ENCODE measurements around the gene CCND3. TPM values are rescaled to one million over a fixed set of nuclear protein-coding genes. Genes with fewer than 3 reads are reported as not detected.

CCND3 gene
- total and polyA plus RNA-seq, 2 of the 8 experiments (the other 6 are each of a cell fraction or from before 2014, with no cell fraction given), result 30.6 to 32.9 TPM

- Histone ChIP-seq H3K9ac (replicated peaks in 1 of 4; ENCODE audit: extremely low read depth in 1 of 4, low read depth in 3 of 4, low read length in 3 of 4) (no peak overlapping the region), H4K5ac (ENCODE audit: insufficient read length, low read depth, low read length) (no peak overlapping the region), H3K79me2 (ENCODE audit: control insufficient read depth in 1 of 2, insufficient read depth in 2 of 2, low read length in 2 of 2) (no peaks in the 10 kb centered on the region), H2BK20ac (ENCODE audit: low read length) (no peak overlapping the region), H3K27ac (ENCODE audit: low read depth, low read length) (no peak overlapping the region), H3K18ac (ENCODE audit: extremely low read depth, low read length) (no peak overlapping the region), H2BK12ac (ENCODE audit: low read depth, low read length) (no peak overlapping the region), H3K4me3 (ENCODE audit: extremely low read depth in 1 of 4, insufficient read depth in 2 of 4, low read depth in 3 of 4, low read length in 4 of 4) (no peak overlapping the region), H2BK15ac (ENCODE audit: low read length) (no peak overlapping the region), H3K27me3 (replicated peaks in 1 of 4; ENCODE audit: control insufficient read depth in 3 of 4, extremely low read depth in 1 of 4, insufficient read depth in 3 of 4, low read length in 3 of 4) (no peaks in the 10 kb centered on the region), H3K14ac (ENCODE audit: insufficient read length) (no peak overlapping the region), H3K56ac (replicated peaks; ENCODE audit: insufficient read length, low read depth, low read length) (no peak overlapping the region), H3K36me3 (ENCODE audit: control insufficient read depth in 2 of 4, insufficient read depth in 4 of 4, low read length in 3 of 4) (no peaks in the 10 kb centered on the region), H2BK120ac (replicated peaks; ENCODE audit: low read depth, low read length) (no peak overlapping the region), H2BK5ac (ENCODE audit: low read depth, low read length) (no peak overlapping the region), H3K23ac (ENCODE audit: insufficient read length) (no peak overlapping the region), H4K20me1 (replicated peaks in 1 of 2; ENCODE audit: control insufficient read depth in 1 of 2, insufficient read depth in 2 of 2, low read length in 2 of 2) (no peaks in the 10 kb centered on the region), H3K4me1 (replicated peaks in 1 of 4; ENCODE audit: control insufficient read depth in 3 of 4, insufficient read depth in 4 of 4, low read length in 3 of 4) (peaks cover 0 to 3% (median 0%) of the 10 kb centered on the region in 4 experiments; a peak in 1 of 7 replicates), H3K9me3 (ENCODE audit: insufficient read depth in 2 of 2, low read depth in 1 of 2, low read length in 1 of 2) (no peaks in the 10 kb centered on the region), H3K4ac (replicated peaks; ENCODE audit: insufficient read length, low read depth, low read length) (no peak overlapping the region), H2AK5ac (ENCODE audit: low read depth, low read length) (no peak overlapping the region), H3K79me1 (ENCODE audit: low read depth, low read length) (no peaks in the 10 kb centered on the region), H3K23me2 (ENCODE audit: low read depth, low read length) (no peaks in the 10 kb centered on the region), H4K91ac (replicated peaks; ENCODE audit: insufficient read length, low read length) (no peak overlapping the region), H3K4me2 (ENCODE audit: insufficient read depth in 1 of 2, low read depth in 2 of 2, low read length in 2 of 2) (no peak overlapping the region), H4K8ac (ENCODE audit: extremely low read depth, insufficient read depth, low read length) (no peak overlapping the region), H2AFZ (ENCODE audit: low read length) (no peak overlapping the region)
- ChIA-PET POLR2A (ENCODE audit: partially characterized antibody) (no interaction called here), CTCF (ENCODE audit: partially characterized antibody) (interaction anchor here (2.2 to 2.3 kb wide), 2 partner anchors 71 to 186 kb away, joined by 5 to 9 read pairs; partner anchors contain the start of gene TOMM6)
- WGBS, 2 experiments (ENCODE audit: extremely low coverage in 1 of 2, insufficient coverage in 1 of 2, insufficient read length in 1 of 2, insufficient replicate concordance in 2 of 2, low coverage in 1 of 2, low lambda C conversion rate in 2 of 2, missing lambda C conversion rate in 1 of 2), result 86% methylated on average over 2 of the region's 2 CpGs; no CpG with 5 or more reads in 1 of the 2 experiments
- FAIRE-seq, result no peak
- no peak for DNase-seq (ENCODE audit: low read depth in 1 of 2, low spot score in 2 of 2)
- TF ChIP-seq EP300 (IDR thresholded peaks at IDR 0.05; ENCODE audit: borderline replicate concordance in 1 of 2, low read depth in 2 of 2, low read length in 2 of 2) (no peak), SRF (IDR thresholded peaks at IDR 0.05; ENCODE audit: low read depth, low read length) (no peak), CTBP2 (IDR thresholded peaks at IDR 0.05; ENCODE audit: borderline replicate concordance, insufficient read depth, insufficient read length, low read length) (no peak), POU5F1 (IDR thresholded peaks at IDR 0.05; ENCODE audit: low read depth, low read length) (no peak), CTCF (IDR thresholded peaks at IDR 0.05; ENCODE audit: control extremely low read depth in 1 of 3, insufficient read depth in 1 of 3, low read depth in 1 of 3, low read length in 3 of 3) (no peak), KDM4A (IDR thresholded peaks at IDR 0.05; ENCODE audit: low read depth, low read length, severe bottlenecking) (no peak), TEAD4 (IDR thresholded peaks at IDR 0.05; ENCODE audit: low read depth, low read length) (no peak), YY1 (IDR thresholded peaks at IDR 0.05; ENCODE audit: low read depth, low read length) (no peak), KDM1A (IDR thresholded peaks at IDR 0.05; ENCODE audit: borderline replicate concordance, low read length) (no peak), CBX5 (IDR thresholded peaks at IDR 0.05; ENCODE audit: low read depth, low read length) (no peak), BACH1 (IDR thresholded peaks at IDR 0.05; ENCODE audit: low read length) (no peak), EGR1 (IDR thresholded peaks at IDR 0.05; ENCODE audit: borderline replicate concordance, low read depth, low read length) (no peak)
Observed at GRCh38 chr6:41972826-41973225, 31.2 kb upstream of the CCND3 start.

All from H1 (cell line).